SK-N-SH (cell line): Measurements from ENCODE around the gene LAGE3.
A peak's percentile ranks its signal among the peaks of the same experiment; 100 is the strongest.

Experiments
- CTCF ChIP-seq: fragments of 200-600 bp; sonication (generic); IDR thresholded peaks from 2 replicates; pipeline ENCODE4 v1.6.1; 2017; ENCODE audit warnings: antibody characterized with exemption, mild to moderate bottlenecking, moderate library complexity
- EZH2phosphoT487 ChIP-seq: fragments of 200-600 bp; sonication (generic); IDR thresholded peaks from 2 replicates; pipeline ENCODE4 v1.6.1; 2017; ENCODE audit warnings: low read depth, mixed run types, mild to moderate bottlenecking, antibody characterized with exemption, moderate library complexity, borderline replicate concordance
- GABPA ChIP-seq: IDR thresholded peaks from 2 replicates; pipeline ENCODE4 v1.4.0; 2012; ENCODE audit warnings: low read depth, mild to moderate bottlenecking
- MEF2A ChIP-seq: IDR thresholded peaks from 2 replicates; pipeline ENCODE4 v1.4.0; 2012; ENCODE audit warnings: low read depth, borderline replicate concordance
- PBX3 ChIP-seq: IDR thresholded peaks from 2 replicates; pipeline ENCODE4; 2012
- POLR2AphosphoS5 ChIP-seq: IDR thresholded peaks from 2 replicates; pipeline ENCODE4 v1.6.1; 2012; ENCODE audit warnings: low read depth, low read length
- TCF12 ChIP-seq: IDR thresholded peaks from 2 replicates; pipeline ENCODE4 v1.4.0; 2012
- USF2 ChIP-seq: fragments of 150-350 bp; IDR thresholded peaks from 2 replicates; pipeline ENCODE4 v1.6.1; 2017; ENCODE audit warnings: antibody characterized with exemption, low read length, low read depth, borderline replicate concordance

GRCh38 chrX:154490414-154491083 lies 11.5 kb upstream of the LAGE3 start, which contains the start of gene SLC10A3:
- TF ChIP-seq POLR2AphosphoS5 (peak; percentile 56; the same call in 1 of the 2 replicates), TCF12 (no peak), CTCF (0 out of 2 replicates have a peak, but pooled peaks have one; percentile 15), EZH2phosphoT487 (no peak), MEF2A (no peak), GABPA (peak; percentile 37; the same call in 1 of the 2 replicates), PBX3 (peak; percentile 25; the same call in 1 of the 2 replicates), USF2 (no peak)
